ENCODE results near the gene CCNJ. TPM values are rescaled to one million over a fixed set of nuclear protein-coding genes. Genes with fewer than 3 reads are reported as not detected.

The CCNJ gene
- total and polyA plus RNA-seq, 2 donors (not counting 1 experiment from before 2014, with no cell fraction given) = 2.8 to 8.9 TPM

DNA sequence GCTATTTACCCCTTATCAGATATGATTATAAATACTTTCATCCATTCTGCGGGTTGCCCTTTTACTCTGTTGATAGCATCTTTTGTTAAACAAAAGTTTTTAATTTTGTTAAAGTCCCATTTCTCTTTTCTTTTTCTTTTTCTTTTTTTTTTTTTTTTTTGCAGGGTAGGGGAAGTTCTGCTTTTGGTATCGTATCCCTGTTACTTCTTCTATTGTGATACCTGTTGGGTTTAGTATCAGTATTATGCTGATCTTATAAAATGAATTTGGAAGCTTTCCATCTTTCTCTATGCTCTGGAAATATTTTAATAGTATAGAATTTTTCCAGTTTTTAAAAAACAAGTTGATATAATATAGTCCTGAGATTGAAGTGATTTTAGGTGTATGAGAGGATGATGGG lies 6.0 kb downstream of the CCNJ start:
- POLR2A ChIA-PET = no interaction called here
- peaks cover 2 to 5% of the 10 kb centered on the region in 2 experiments for H3K36me3 ChIP-seq (replicated peaks in 1 of 2; ENCODE audit: control extremely low read depth in 1 of 2, control insufficient read depth in 1 of 2, extremely low read depth in 1 of 2, insufficient read depth in 2 of 2, low read length in 1 of 2)
- H3K4me3 ChIP-seq (ENCODE audit: control extremely low read depth in 1 of 5, extremely low read depth in 1 of 5, insufficient read depth in 1 of 5, low read depth in 2 of 5, low read length in 4 of 5) = no peak overlapping the region
- no peak overlapping the region for H2AFZ ChIP-seq (ENCODE audit: insufficient read depth, low read depth, low read length, poor library complexity, severe bottlenecking)
- Mint-ChIP-seq H3K4me1 (peaks cover 42% of the 10 kb centered on the region), H3K27ac (no peak overlapping the region), H3K9me3 (ENCODE audit: insufficient read depth) (no peaks in the 10 kb centered on the region), H3K27me3 (no peaks in the 10 kb centered on the region), H3K4me3 (no peak overlapping the region)
- TF ChIP-seq, protein P1, sequence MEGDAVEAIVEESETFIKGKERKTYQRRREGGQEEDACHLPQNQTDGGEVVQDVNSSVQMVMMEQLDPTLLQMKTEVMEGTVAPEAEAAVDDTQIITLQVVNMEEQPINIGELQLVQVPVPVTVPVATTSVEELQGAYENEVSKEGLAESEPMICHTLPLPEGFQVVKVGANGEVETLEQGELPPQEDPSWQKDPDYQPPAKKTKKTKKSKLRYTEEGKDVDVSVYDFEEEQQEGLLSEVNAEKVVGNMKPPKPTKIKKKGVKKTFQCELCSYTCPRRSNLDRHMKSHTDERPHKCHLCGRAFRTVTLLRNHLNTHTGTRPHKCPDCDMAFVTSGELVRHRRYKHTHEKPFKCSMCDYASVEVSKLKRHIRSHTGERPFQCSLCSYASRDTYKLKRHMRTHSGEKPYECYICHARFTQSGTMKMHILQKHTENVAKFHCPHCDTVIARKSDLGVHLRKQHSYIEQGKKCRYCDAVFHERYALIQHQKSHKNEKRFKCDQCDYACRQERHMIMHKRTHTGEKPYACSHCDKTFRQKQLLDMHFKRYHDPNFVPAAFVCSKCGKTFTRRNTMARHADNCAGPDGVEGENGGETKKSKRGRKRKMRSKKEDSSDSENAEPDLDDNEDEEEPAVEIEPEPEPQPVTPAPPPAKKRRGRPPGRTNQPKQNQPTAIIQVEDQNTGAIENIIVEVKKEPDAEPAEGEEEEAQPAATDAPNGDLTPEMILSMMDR (IDR thresholded peaks at IDR 0.05) = no peak
- TF ChIP-seq EZH2 (IDR thresholded peaks at IDR 0.05; ENCODE audit: borderline replicate concordance, insufficient read depth, low read depth, low read length, poor library complexity, severe bottlenecking) = no peak
- no peak overlapping the region for H3K9ac ChIP-seq (ENCODE audit: low read length)
- ATAC-seq (ENCODE audit: low read depth) (no peak), DNase-seq (no peak)
- H3K4me2 ChIP-seq (replicated peaks; ENCODE audit: low read depth, low read length, poor library complexity, severe bottlenecking) = no peak overlapping the region
- peaks cover 4 to 12% of the 10 kb centered on the region in 2 donors for H3K4me1 ChIP-seq (ENCODE audit: control insufficient read depth in 2 of 2, insufficient read depth in 2 of 2, low read length in 2 of 2)
- no CpG with 5 or more reads among the region's 2 CpGs for WGBS (ENCODE audit: insufficient coverage)
- CTCF ChIA-PET = interaction anchor here (0.7 kb wide), 1 partner anchor 288 kb away, joined by 5 read pairs; no protein-coding TSS in a partner anchor
- no peaks in the 10 kb centered on the region for H3K27me3 ChIP-seq (replicated peaks in 1 of 4; ENCODE audit: control extremely low read depth in 1 of 4, control insufficient read depth in 3 of 4, insufficient read depth in 4 of 4, low read length in 3 of 4)
- peaks cover 5% of the 10 kb centered on the region for H4K20me1 ChIP-seq (ENCODE audit: control insufficient read depth, insufficient read depth, low read length, poor library complexity, severe bottlenecking)
- intact Hi-C loops (cut with micrococcal nuclease) = loop anchor here (10.0 kb wide), 1 partner anchor 245 kb away; no protein-coding TSS in a partner anchor
- no peak overlapping the region for H3K27ac ChIP-seq (ENCODE audit: low read length in 2 of 2)
- peaks cover 58% of the 10 kb centered on the region for H3K79me2 ChIP-seq (ENCODE audit: control insufficient read depth, insufficient read depth, low read length)
- H3K9me3 ChIP-seq (ENCODE audit: control extremely low read depth in 1 of 3, control insufficient read depth in 2 of 3, insufficient read depth in 1 of 3, low read length in 2 of 3) = no peaks in the 10 kb centered on the region

DNA sequence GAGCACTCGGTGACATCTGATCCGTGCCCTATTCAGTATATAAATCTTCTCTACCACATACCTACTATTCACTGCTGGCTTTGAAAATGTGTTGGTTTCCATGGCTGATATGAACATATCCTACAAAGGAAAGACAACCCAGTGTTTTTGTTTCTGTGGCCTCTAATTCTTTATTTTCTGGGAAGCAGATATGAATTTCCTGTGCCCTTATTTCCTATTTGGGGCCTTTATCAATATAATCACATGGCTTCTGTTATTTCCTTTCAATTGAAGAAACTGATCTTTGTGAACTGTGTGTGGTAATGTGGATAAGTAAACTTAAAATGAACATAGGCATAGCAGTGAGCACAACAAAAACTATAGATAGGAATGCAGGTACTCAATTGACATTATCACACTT lies 10.6 kb downstream of the CCNJ start:
- TF ChIP-seq, protein P1 (IDR thresholded peaks at IDR 0.05) = no peak
- no peak for TF ChIP-seq EZH2 (IDR thresholded peaks at IDR 0.05; ENCODE audit: borderline replicate concordance, insufficient read depth, low read depth, low read length, poor library complexity, severe bottlenecking)
- H3K4me3 Mint-ChIP-seq = no peak overlapping the region
- Histone ChIP-seq H3K4me2 (replicated peaks; ENCODE audit: low read depth, low read length, poor library complexity, severe bottlenecking) (no peak overlapping the region), H3K27me3 (replicated peaks in 1 of 4; ENCODE audit: control extremely low read depth in 1 of 4, control insufficient read depth in 3 of 4, insufficient read depth in 4 of 4, low read length in 3 of 4) (no peaks in the 10 kb centered on the region), H2AFZ (ENCODE audit: insufficient read depth, low read depth, low read length, poor library complexity, severe bottlenecking) (no peak overlapping the region), H3K36me3 (replicated peaks in 1 of 2; ENCODE audit: control extremely low read depth in 1 of 2, control insufficient read depth in 1 of 2, extremely low read depth in 1 of 2, insufficient read depth in 2 of 2, low read length in 1 of 2) (peaks cover 4 to 35% of the 10 kb centered on the region in 2 experiments), H3K9me3 (ENCODE audit: control extremely low read depth in 1 of 3, control insufficient read depth in 2 of 3, insufficient read depth in 1 of 3, low read length in 2 of 3) (no peaks in the 10 kb centered on the region), H4K20me1 (ENCODE audit: control insufficient read depth, insufficient read depth, low read length, poor library complexity, severe bottlenecking) (peaks cover 5% of the 10 kb centered on the region), H3K9ac (ENCODE audit: low read length) (no peak overlapping the region), H3K27ac (ENCODE audit: low read length in 2 of 2) (no peak overlapping the region), H3K4me1 (ENCODE audit: control insufficient read depth in 2 of 2, insufficient read depth in 2 of 2, low read length in 2 of 2) (peaks cover 0 to 2% of the 10 kb centered on the region in 2 donors), H3K4me3 (ENCODE audit: control extremely low read depth in 1 of 5, extremely low read depth in 1 of 5, insufficient read depth in 1 of 5, low read depth in 2 of 5, low read length in 4 of 5) (no peak overlapping the region), H3K79me2 (ENCODE audit: control insufficient read depth, insufficient read depth, low read length) (peaks cover 33% of the 10 kb centered on the region)
- ATAC-seq (ENCODE audit: low read depth) (no peak), DNase-seq (no peak)
- WGBS (ENCODE audit: insufficient coverage) = no CpG with 5 or more reads among the region's 2 CpGs
- H3K27ac Mint-ChIP-seq = no peak overlapping the region
- ChIA-PET CTCF (interaction anchor here (1.4 kb wide), 1 partner anchor 36 kb away, joined by 4 read pairs; no protein-coding TSS in a partner anchor), POLR2A (no interaction called here)
- no peaks in the 10 kb centered on the region for H3K27me3 Mint-ChIP-seq
- H3K4me1 Mint-ChIP-seq = peaks cover 6% of the 10 kb centered on the region
- H3K9me3 Mint-ChIP-seq (ENCODE audit: insufficient read depth) = no peaks in the 10 kb centered on the region
- intact Hi-C loops (cut with micrococcal nuclease) = no loop called here

Data from B cell (primary cell).